Measurements from ENCODE around the gene PPFIA3. TPM values are rescaled to one million over a fixed set of nuclear protein-coding genes. Genes with fewer than 3 reads are reported as not detected.
A peak's percentile ranks its signal among the peaks of the same experiment; 100 is the strongest.

The PPFIA3 gene
- total RNA-seq, 1 experiment from 2014 or later, result 19.1 TPM

GRCh38 chr19:49120325-49120683, 960 bp downstream of the PPFIA3 start:
- Mint-ChIP-seq H3K36me3 (ENCODE audit: insufficient read depth in 1 of 3, low read depth in 3 of 3) (peaks cover 0 to 4% (median 0%) of the 10 kb centered on the region in 3 experiments; a peak in 1 of 7 replicates), H3K9me3 (no peaks in the 10 kb centered on the region; a peak in 1 of 5 replicates), H3K27ac (peak overlapping the region in 1 of 3 experiments; percentile 54; a peak in 1 of 7 replicates), H3K27me3 (ENCODE audit: low read depth) (peaks cover 39% of the 10 kb centered on the region), H3K4me1 (peaks cover 18 to 29% of the 10 kb centered on the region in 2 experiments), H3K4me3 (peak overlapping the region; percentile 50 to 71)
- Histone ChIP-seq H3K27ac (ENCODE audit: insufficient read length, low read depth, low read length) (no peak overlapping the region), H2BK20ac (ENCODE audit: low read depth, low read length, poor library complexity, severe bottlenecking) (no peak overlapping the region), H3T11ph (ENCODE audit: low read length) (no peak overlapping the region), H2AFZ (ENCODE audit: low read length) (no peak overlapping the region), H3K79me2 (ENCODE audit: insufficient read depth, low read length) (no peaks in the 10 kb centered on the region), H3K23me2 (ENCODE audit: insufficient read length, low read depth, low read length, poor library complexity, severe bottlenecking) (peaks cover 7% of the 10 kb centered on the region), H4K20me1 (ENCODE audit: control insufficient read depth, insufficient read depth, insufficient read length) (no peaks in the 10 kb centered on the region), H3K56ac (ENCODE audit: insufficient read length, low read depth, low read length) (no peak overlapping the region), H3K4me2 (ENCODE audit: insufficient read depth, insufficient read length, low read length) (peak overlapping the region; percentile 43), H3K4me1 (ENCODE audit: insufficient read depth, low read length) (peaks cover 3% of the 10 kb centered on the region; the same call in 1 of the 2 replicates), H2BK120ac (ENCODE audit: low read depth, low read length, poor library complexity, severe bottlenecking) (no peak overlapping the region), H3K14ac (ENCODE audit: insufficient read depth, low read length) (no peak overlapping the region), H3K27me3 (ENCODE audit: insufficient read depth, low read length) (peaks cover 9% of the 10 kb centered on the region; the same call in 1 of the 2 replicates), H3K9me3 (ENCODE audit: control insufficient read depth, low read depth, low read length) (no peaks in the 10 kb centered on the region), H3K79me1 (ENCODE audit: insufficient read depth, low read depth, low read length, poor library complexity, severe bottlenecking) (no peaks in the 10 kb centered on the region), H4K91ac (ENCODE audit: insufficient read length, low read depth, low read length) (no peak overlapping the region), H2BK12ac (ENCODE audit: insufficient read length, low read depth, low read length) (no peak overlapping the region), H4K5ac (ENCODE audit: insufficient read length, low read depth, low read length) (no peak overlapping the region), H2BK15ac (ENCODE audit: low read depth, low read length) (no peak overlapping the region), H2AK5ac (ENCODE audit: insufficient read length, low read length) (no peak overlapping the region), H3K9ac (ENCODE audit: extremely low read depth, insufficient read length, low read length) (no peak overlapping the region), H3K23ac (ENCODE audit: insufficient read length, low read depth, low read length) (no peak overlapping the region), H2BK5ac (ENCODE audit: insufficient read length, low read length) (no peak overlapping the region), H4K8ac (replicated peaks; ENCODE audit: insufficient read length, low read depth, low read length) (no peak overlapping the region), H3K4ac (ENCODE audit: low read depth, low read length) (no peak overlapping the region), H3K18ac (ENCODE audit: insufficient read length, low read depth, low read length) (no peak overlapping the region)
- no peak for DNase-seq
- WGBS (ENCODE audit: extremely low coverage, insufficient read length, low lambda C conversion rate), result no CpG with 5 or more reads among the region's 16 CpGs
- no peak for TF ChIP-seq CTCF (conservative IDR thresholded peaks at IDR 0.05)
